HCEC 1CT (cell line): ENCODE results near the gene NR2F1-AS1.
A peak's percentile ranks its signal among the peaks of the same experiment; 100 is the strongest.

Experiments used
- DNase-seq: peaks from one replicate; pipeline ENCODE4 v3.0.0-alpha.2; 2017

NR2F1-AS1 gene

GRCh38 chr5:93588352-93589151, 7.5 kb upstream of the NR2F1-AS1 start:
- peak; percentile 29 for DNase-seq

- DNase-seq, result peak; percentile 51
Observed at GRCh38 chr5:93587597-93588351, 6.8 kb upstream of the NR2F1-AS1 start.

GRCh38 chr5:93586736-93587596, 5.9 kb upstream of the NR2F1-AS1 start:
- peak; percentile 4 for DNase-seq

- DNase-seq, result peak; percentile 36
Observed at GRCh38 chr5:93585767-93586385, 4.9 kb upstream of the NR2F1-AS1 start.

- DNase-seq, result peak; percentile 42
Observed at GRCh38 chr5:93585041-93585766, 4.2 kb upstream of the NR2F1-AS1 start.

GRCh38 chr5:93584596-93585040, 3.6 kb upstream of the NR2F1-AS1 start:
- DNase-seq, result peak; percentile 45

- peak; percentile 65 for DNase-seq
Observed at GRCh38 chr5:93583768-93584595, 3.0 kb upstream of the NR2F1-AS1 start.

GRCh38 chr5:93583439-93583767, 2.4 kb upstream of the NR2F1-AS1 start:
- DNase-seq, result peak; percentile 23

- DNase-seq, result peak; percentile 99
Observed at GRCh38 chr5:93582677-93583438, 1.8 kb upstream of the NR2F1-AS1 start, which contains the start of gene NR2F1. NR2F1 (plus strand) TSS chr5:93583222; CDS start chr5:93585024, 1,802 bp downstream.

- DNase-seq, result no peak
Observed at GRCh38 chr5:93582167-93582462, 1.1 kb upstream of the NR2F1-AS1 start.

- DNase-seq, result peak; percentile 51
Observed at GRCh38 chr5:93580063-93580926, 724 bp downstream of the NR2F1-AS1 start.

- peak; percentile 8 for DNase-seq
Observed at GRCh38 chr5:93579692-93580062, 1.3 kb downstream of the NR2F1-AS1 start.

- peak; percentile 81 for DNase-seq
Observed at GRCh38 chr5:93578813-93579691, 2.0 kb downstream of the NR2F1-AS1 start.

- DNase-seq, result peak; percentile 60
Observed at GRCh38 chr5:93577854-93578812, 2.9 kb downstream of the NR2F1-AS1 start.

GRCh38 chr5:93576994-93577853, 3.8 kb downstream of the NR2F1-AS1 start:
- no peak for DNase-seq
